BJ (cell line): ENCODE results near the gene GGT7. TPM values are rescaled to one million over a fixed set of nuclear protein-coding genes. Genes with fewer than 3 reads are reported as not detected.

Source experiments
- CTCF ChIA-PET: fragments of 350-600 bp; formaldehyde crosslinking; extraction: SDS; loops from one replicate; lab custom pipeline; 2021; ENCODE audit warnings: antibody characterized with exemption, inconsistent platforms; lab: Yijun Ruan, JAX
- POLR2A ChIA-PET: fragments of 300-600 bp; sonication (Branson Sonifier 250); formaldehyde crosslinking; extraction: SDS; loops from one replicate; lab custom pipeline; 2021; ENCODE audit warnings: antibody characterized with exemption; lab: Charles Lee
- DNase-seq: peaks from one replicate; pipeline ENCODE4 v3.0.0-alpha.2; 2011; ENCODE audit warnings: low read depth
- H3K27me3 ChIP-seq: 2 replicates; pipeline ENCODE4 v1.6.0; 2011; ENCODE audit warnings: low read length; ENCODE audit not compliant: control insufficient read depth, insufficient read depth
- H3K36me3 ChIP-seq: 2 replicates; pipeline ENCODE4 v1.5.1; 2011; ENCODE audit warnings: low read length; ENCODE audit not compliant: control insufficient read depth, insufficient read depth
- H3K4me3 ChIP-seq: 2 replicates; pipeline ENCODE4 v1.5.1; 2011; ENCODE audit warnings: low read depth, mild to moderate bottlenecking, control low read depth, low read length
- polyA plus RNA-seq: library from polyadenylated mRNA; depleted of rRNA; stranded (reverse); fragments of >200 nt; gene quantifications from 2 replicates; pipeline ENCODE4 v1.2.3, GENCODE V29; 2011
- TF ChIP-seq, protein P1 (sequence below): IDR thresholded peaks from 2 replicates; pipeline ENCODE4 v1.5.1; 2011; ENCODE audit warnings: low read depth, mild to moderate bottlenecking, control low read depth, inconsistent platforms, low read length, moderate library complexity; ENCODE audit not compliant: insufficient read depth

GGT7 gene
- polyA plus RNA-seq, 1 experiment, result 28.6 TPM

DNA sequence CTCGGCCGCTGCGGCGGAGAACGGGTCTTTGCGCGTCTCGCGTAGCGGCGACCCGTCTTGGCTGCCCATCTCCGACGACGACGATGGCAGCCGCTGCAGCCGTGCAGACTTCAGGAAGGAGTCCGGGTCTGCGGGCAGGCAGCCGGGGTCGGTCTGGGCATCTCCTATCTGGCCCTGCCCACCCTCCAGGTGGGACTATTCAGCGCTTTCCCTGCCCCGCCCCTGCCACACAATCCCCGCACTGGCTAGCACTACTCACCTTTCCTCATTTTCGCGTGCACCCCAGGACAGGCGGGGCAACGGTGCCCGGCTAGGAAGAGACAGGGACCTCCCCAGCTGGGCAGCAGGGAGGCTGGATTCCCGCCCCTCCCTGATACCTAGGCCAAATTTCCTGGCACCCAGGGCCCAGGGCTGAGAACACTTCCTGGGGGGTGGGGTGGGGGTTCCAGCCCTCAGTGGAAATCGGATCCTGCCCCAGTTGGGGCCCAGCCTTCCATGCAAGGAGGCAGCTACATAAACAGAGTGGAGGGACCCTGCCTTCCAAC is 9.2 kb downstream of the GGT7 start:
- no peaks in the 10 kb centered on the region for H3K27me3 ChIP-seq
- TF ChIP-seq, protein P1, sequence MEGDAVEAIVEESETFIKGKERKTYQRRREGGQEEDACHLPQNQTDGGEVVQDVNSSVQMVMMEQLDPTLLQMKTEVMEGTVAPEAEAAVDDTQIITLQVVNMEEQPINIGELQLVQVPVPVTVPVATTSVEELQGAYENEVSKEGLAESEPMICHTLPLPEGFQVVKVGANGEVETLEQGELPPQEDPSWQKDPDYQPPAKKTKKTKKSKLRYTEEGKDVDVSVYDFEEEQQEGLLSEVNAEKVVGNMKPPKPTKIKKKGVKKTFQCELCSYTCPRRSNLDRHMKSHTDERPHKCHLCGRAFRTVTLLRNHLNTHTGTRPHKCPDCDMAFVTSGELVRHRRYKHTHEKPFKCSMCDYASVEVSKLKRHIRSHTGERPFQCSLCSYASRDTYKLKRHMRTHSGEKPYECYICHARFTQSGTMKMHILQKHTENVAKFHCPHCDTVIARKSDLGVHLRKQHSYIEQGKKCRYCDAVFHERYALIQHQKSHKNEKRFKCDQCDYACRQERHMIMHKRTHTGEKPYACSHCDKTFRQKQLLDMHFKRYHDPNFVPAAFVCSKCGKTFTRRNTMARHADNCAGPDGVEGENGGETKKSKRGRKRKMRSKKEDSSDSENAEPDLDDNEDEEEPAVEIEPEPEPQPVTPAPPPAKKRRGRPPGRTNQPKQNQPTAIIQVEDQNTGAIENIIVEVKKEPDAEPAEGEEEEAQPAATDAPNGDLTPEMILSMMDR, result no peak
- DNase-seq, result no peak
- H3K4me3 ChIP-seq, result no peak overlapping the region
- POLR2A ChIA-PET, result no interaction called here
- H3K36me3 ChIP-seq, result peaks cover 10% of the 10 kb centered on the region
- CTCF ChIA-PET, result interaction anchor here (1.4 to 1.6 kb wide), 2 partner anchors 9 to 233 kb away, joined by 3 to 12 read pairs; partner anchors contain the start of gene GGT7

- TF ChIP-seq, protein P1, result no peak
- CTCF ChIA-PET, result interaction anchor here (1.6 kb wide), 1 partner anchor 10 kb away, joined by 12 read pairs; the partner anchor contains the start of gene GGT7
- Histone ChIP-seq H3K4me3 (no peak overlapping the region), H3K36me3 (peaks cover 10% of the 10 kb centered on the region), H3K27me3 (no peaks in the 10 kb centered on the region)
- DNase-seq, result no peak
- POLR2A ChIA-PET, result no interaction called here
Measured at GRCh38 chr20:34862724-34863123, 9.9 kb downstream of the GGT7 start.

GRCh38 chr20:34861386-34862084 is 11.1 kb downstream of the GGT7 start:
- no peaks in the 10 kb centered on the region for H3K27me3 ChIP-seq
- no peak for DNase-seq
- H3K4me3 ChIP-seq, result no peak overlapping the region
- ChIA-PET POLR2A (no interaction called here), CTCF (interaction anchor here (0.6 to 1.6 kb wide), 3 partner anchors 11 to 252 kb away, joined by 3 to 12 read pairs (median 3); partner anchors contain the start of gene GGT7)
- TF ChIP-seq, protein P1, result no peak
- H3K36me3 ChIP-seq, result peaks cover 11% of the 10 kb centered on the region

- no peak overlapping the region for H3K4me3 ChIP-seq
- ChIA-PET CTCF (interaction anchor here (0.8 kb wide), 1 partner anchor 13 kb away, joined by 4 read pairs; the partner anchor contains the start of gene GGT7), POLR2A (no interaction called here)
- H3K27me3 ChIP-seq, result no peaks in the 10 kb centered on the region
- peaks cover 11% of the 10 kb centered on the region for H3K36me3 ChIP-seq
- TF ChIP-seq, protein P1, result no peak
- no peak for DNase-seq
Measured at GRCh38 chr20:34859826-34860545, 12.7 kb downstream of the GGT7 start.

DNA sequence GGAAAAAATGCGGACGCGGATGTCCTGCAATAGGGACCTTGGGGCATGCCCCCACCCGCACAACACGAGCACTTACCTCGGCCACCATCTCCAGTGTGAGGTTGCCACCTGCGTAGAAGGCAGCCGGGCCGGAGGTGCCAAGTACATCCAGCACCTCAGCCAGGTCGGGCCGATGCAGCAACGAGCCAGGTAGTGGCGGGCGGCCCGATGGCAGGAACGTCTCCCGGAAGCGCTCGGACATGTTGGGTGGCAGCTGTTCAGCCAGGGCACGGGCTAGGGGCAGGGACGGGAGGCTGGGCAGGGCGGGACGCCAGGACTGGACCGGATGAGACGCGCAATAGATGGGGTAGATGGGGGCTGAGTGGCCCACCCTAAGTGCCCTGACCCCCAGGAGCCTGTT is 13.3 kb downstream of the GGT7 start:
- peaks cover 13% of the 10 kb centered on the region for H3K36me3 ChIP-seq
- H3K27me3 ChIP-seq, result no peaks in the 10 kb centered on the region
- POLR2A ChIA-PET, result no interaction called here
- DNase-seq, result no peak
- CTCF ChIA-PET, result no interaction called here
- H3K4me3 ChIP-seq, result no peak overlapping the region
- TF ChIP-seq, protein P1, result no peak
